Karpas-422 (cell line): ENCODE measurements around the gene NCBP1. TPM values are rescaled to one million over a fixed set of nuclear protein-coding genes. Genes with fewer than 3 reads are reported as not detected.
"Not testable (repeated sequence)": the region's sequence is repeated elsewhere in the genome, so short reads cannot be mapped to it uniquely, and the experiment has no call there.

Source experiments
- DNase-seq: peaks from one replicate; pipeline ENCODE4 v3.0.0-alpha.2; 2015
- H2AFZ ChIP-seq: fragments of 200-600 bp; sonication (generic); 2 replicates; pipeline ENCODE4 v1.6.1; 2014; ENCODE audit warnings: antibody characterized with exemption, low read length, mixed read lengths
- H3K27ac ChIP-seq: fragments of 200-600 bp; sonication (generic); 2 replicates; pipeline ENCODE4 v1.5.1; 2014; ENCODE audit warnings: mild to moderate bottlenecking, low read length, moderate library complexity
- H3K27me3 ChIP-seq: fragments of 200-600 bp; sonication (generic); 2 replicates; pipeline ENCODE4 v1.6.1; 2014; ENCODE audit warnings: low read length, mixed read lengths
- H3K36me3 ChIP-seq: fragments of 200-600 bp; sonication (generic); 2 replicates; pipeline ENCODE4 v1.6.1; 2014; ENCODE audit warnings: low read length, mixed read lengths; ENCODE audit not compliant: insufficient read depth
- H3K4me1 ChIP-seq: fragments of 200-600 bp; sonication (generic); 2 replicates; pipeline ENCODE4 v1.6.1; 2014; ENCODE audit warnings: mild to moderate bottlenecking, low read length, mixed read lengths
- H3K4me2 ChIP-seq: fragments of 200-600 bp; sonication (generic); 2 replicates; pipeline ENCODE4 v1.6.1; 2014; ENCODE audit warnings: low read length, low read depth, mild to moderate bottlenecking; ENCODE audit not compliant: poor library complexity, severe bottlenecking
- H3K4me3 ChIP-seq: fragments of 200-600 bp; sonication (generic); 2 replicates; pipeline ENCODE4 v1.5.1; 2014; ENCODE audit warnings: mild to moderate bottlenecking, antibody characterized with exemption, low read length, mixed read lengths
- H3K79me2 ChIP-seq: fragments of 200-600 bp; sonication (generic); 2 replicates; pipeline ENCODE4 v1.6.1; 2014; ENCODE audit warnings: mild to moderate bottlenecking, low read length, mixed read lengths
- H3K9ac ChIP-seq: fragments of 200-600 bp; sonication (generic); 2 replicates; pipeline ENCODE4 v1.6.0; 2014; ENCODE audit warnings: low read length
- H3K9me2 ChIP-seq: fragments of 200-600 bp; sonication (generic), shearing (Covaris generic); replicated peaks from 2 replicates; pipeline ENCODE4 v1.6.0; 2014; ENCODE audit warnings: mild to moderate bottlenecking, low read length, moderate library complexity; ENCODE audit not compliant: insufficient read depth
- H3K9me3 ChIP-seq: fragments of 300-700, 200-600 bp; sonication (generic); 2 replicates; pipeline ENCODE4 v1.6.1; 2014; ENCODE audit warnings: low read length, mixed read lengths
- H4K20me1 ChIP-seq: fragments of 200-600 bp; sonication (generic); 2 replicates; pipeline ENCODE4 v1.6.1; 2014; ENCODE audit warnings: mild to moderate bottlenecking, antibody characterized with exemption, low read length, low read depth; ENCODE audit not compliant: insufficient read depth
- total RNA-seq: library from RNA; depleted of rRNA; stranded (reverse); fragments of >200 nt; shearing (Covaris generic); gene quantifications from 2 replicates; pipeline ENCODE4 v1.2.3, GENCODE V29; 2014; ENCODE audit warnings: low replicate concordance

NCBP1 gene
- total RNA-seq, 1 experiment from 2014 or later = 41.9 TPM

- peak; percentile 54 for DNase-seq
- Histone ChIP-seq H3K9ac (no peak overlapping the region), H3K27me3 (no peaks in the 10 kb centered on the region), H3K9me2 (no peaks in the 10 kb centered on the region), H3K4me1 (peaks cover 3% of the 10 kb centered on the region; the same call in 1 of the 2 replicates), H3K79me2 (peaks cover 16% of the 10 kb centered on the region), H3K4me2 (no peak overlapping the region), H3K4me3 (no peak overlapping the region), H3K36me3 (peaks cover 25% of the 10 kb centered on the region; the same call in 1 of the 2 replicates), H3K27ac (no peak overlapping the region), H3K9me3 (no peaks in the 10 kb centered on the region), H4K20me1 (no peaks in the 10 kb centered on the region), H2AFZ (no peak overlapping the region)
Observed at GRCh38 chr9:97617939-97618416, 15.6 kb upstream of the NCBP1 start.

DNA sequence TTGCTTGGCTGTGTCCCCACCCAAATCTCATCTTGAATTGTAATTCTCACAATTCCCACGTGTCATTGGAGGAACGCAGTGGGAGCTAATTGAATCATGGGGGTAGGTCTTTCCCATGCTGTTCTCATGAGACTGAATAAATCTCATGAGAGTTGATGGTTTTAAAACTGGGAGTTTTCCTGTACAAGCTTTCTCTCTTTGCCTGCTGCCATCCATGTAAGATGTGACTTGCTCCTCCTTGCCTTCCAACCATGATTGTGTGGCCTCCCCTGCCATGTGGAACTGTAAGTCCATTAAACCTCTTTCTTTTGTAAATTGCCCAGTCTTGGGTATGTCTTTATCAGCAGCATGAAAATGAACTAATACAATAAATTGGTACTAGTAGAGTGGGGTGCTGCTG, 13.6 kb upstream of the NCBP1 start:
- H3K4me2 ChIP-seq, DNase-seq, H3K9me2 ChIP-seq, H3K27ac ChIP-seq, H3K9me3 ChIP-seq, H3K4me1 ChIP-seq, H4K20me1 ChIP-seq, H3K4me3 ChIP-seq, H2AFZ ChIP-seq, H3K27me3 ChIP-seq, H3K9ac ChIP-seq: not testable (repeated sequence)
- Histone ChIP-seq H3K36me3 (peaks cover 25% of the 10 kb centered on the region), H3K79me2 (peaks cover 22% of the 10 kb centered on the region)

- H3K4me1 ChIP-seq, H4K20me1 ChIP-seq, H3K27me3 ChIP-seq, H2AFZ ChIP-seq, H3K9ac ChIP-seq, H3K9me2 ChIP-seq, H3K4me2 ChIP-seq, H3K27ac ChIP-seq, H3K4me3 ChIP-seq, DNase-seq, H3K9me3 ChIP-seq: not testable (repeated sequence)
- Histone ChIP-seq H3K36me3 (peaks cover 39% of the 10 kb centered on the region), H3K79me2 (peaks cover 42% of the 10 kb centered on the region)
Observed at GRCh38 chr9:97622483-97622882, 11.1 kb upstream of the NCBP1 start.

DNA sequence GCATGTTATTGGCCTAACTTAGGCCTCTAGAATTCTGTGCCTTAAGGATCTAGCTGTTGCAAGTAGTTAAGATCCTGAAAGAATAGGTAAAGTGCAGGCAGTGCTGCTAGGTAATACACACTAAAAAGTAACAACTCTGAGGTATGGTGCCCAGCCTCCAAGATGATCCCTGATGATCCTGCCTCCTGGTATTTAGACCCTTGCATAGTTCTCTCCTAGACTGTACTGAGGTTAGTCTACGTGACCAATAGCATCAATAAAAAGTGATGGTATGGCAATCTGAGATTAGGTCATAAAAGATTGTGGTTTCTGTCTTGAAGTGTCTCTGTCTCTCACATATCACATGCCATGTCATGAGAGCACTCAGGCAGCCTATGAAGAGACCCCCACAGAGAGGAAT, 9.7 kb upstream of the NCBP1 start:
- Histone ChIP-seq H3K79me2 (peaks cover 54% of the 10 kb centered on the region), H3K9me2 (no peaks in the 10 kb centered on the region)

DNA sequence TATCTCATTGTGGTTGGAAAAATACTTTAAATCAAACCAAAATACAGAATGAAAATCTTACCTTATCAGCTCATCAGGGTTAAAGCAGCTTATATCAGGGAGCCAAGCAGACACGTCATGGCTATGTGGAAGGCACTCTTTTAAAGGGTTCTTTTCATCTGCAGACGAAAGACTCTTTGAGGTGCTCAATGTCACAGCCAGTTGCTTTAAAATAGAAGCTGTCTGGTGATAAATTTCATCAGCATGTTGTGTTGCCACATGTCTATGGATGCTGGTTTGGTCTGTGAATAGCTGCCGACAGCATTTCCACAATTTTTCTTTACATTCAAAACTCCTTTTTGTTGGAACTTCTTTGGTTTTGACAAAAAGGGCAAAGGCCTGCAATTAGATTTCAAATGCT, 8.0 kb upstream of the NCBP1 start:
- H3K9me2 ChIP-seq = no peaks in the 10 kb centered on the region
- DNase-seq = no peak
- no peaks in the 10 kb centered on the region for H3K27me3 ChIP-seq
- no peak overlapping the region for H3K4me3 ChIP-seq
- H2AFZ ChIP-seq = no peak overlapping the region
- no peak overlapping the region for H3K4me2 ChIP-seq
- peaks cover 67% of the 10 kb centered on the region for H3K79me2 ChIP-seq
- H3K36me3 ChIP-seq = peaks cover 43% of the 10 kb centered on the region
- no peak overlapping the region for H3K9ac ChIP-seq
- no peak overlapping the region for H3K27ac ChIP-seq
- H4K20me1 ChIP-seq = no peaks in the 10 kb centered on the region; the same call in 1 of the 2 replicates
- no peaks in the 10 kb centered on the region for H3K9me3 ChIP-seq
- H3K4me1 ChIP-seq = peaks cover 19% of the 10 kb centered on the region

More for the DNA sequence above, 9.7 kb upstream of the NCBP1 start:
- Histone ChIP-seq H3K36me3 (peaks cover 43% of the 10 kb centered on the region), H3K27me3 (no peaks in the 10 kb centered on the region), H3K4me1 (peaks cover 3% of the 10 kb centered on the region), H3K4me3 (no peak overlapping the region), H3K9me3 (no peaks in the 10 kb centered on the region), H4K20me1 (no peaks in the 10 kb centered on the region; the same call in 1 of the 2 replicates), H3K9ac (no peak overlapping the region), H3K4me2 (no peak overlapping the region), H2AFZ (no peak overlapping the region), H3K27ac (no peak overlapping the region)
- no peak for DNase-seq

- peaks cover 43% of the 10 kb centered on the region for H3K36me3 ChIP-seq
Observed at GRCh38 chr9:97627624-97628023, 6.0 kb upstream of the NCBP1 start.

DNA sequence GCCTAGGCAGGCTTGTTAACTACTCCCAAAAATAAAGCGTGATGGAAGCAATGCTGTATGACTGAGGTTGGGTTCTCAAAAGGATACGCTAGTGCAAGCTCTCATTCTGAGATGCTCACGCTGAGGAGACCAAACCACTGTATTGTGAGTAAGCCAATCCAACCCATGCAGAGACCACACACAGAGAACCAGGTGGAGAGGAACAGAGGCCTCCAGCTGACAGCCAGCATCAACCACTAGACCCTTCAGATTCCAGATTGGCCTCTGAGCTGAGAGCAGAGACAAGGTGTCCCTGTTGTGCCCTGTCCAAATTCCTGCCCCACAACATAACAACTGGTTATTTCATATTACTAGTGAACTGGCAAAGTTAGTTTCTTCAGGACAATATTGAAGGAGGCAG, 5.0 kb upstream of the NCBP1 start:
- Histone ChIP-seq H3K9me2 (no peaks in the 10 kb centered on the region), H3K27ac (no peak overlapping the region), H3K36me3 (peaks cover 42% of the 10 kb centered on the region), H2AFZ (no peak overlapping the region), H3K9ac (no peak overlapping the region), H3K4me1 (peaks cover 35% of the 10 kb centered on the region), H3K79me2 (peaks cover 89% of the 10 kb centered on the region), H3K4me3 (no peak overlapping the region), H3K9me3 (no peaks in the 10 kb centered on the region), H4K20me1 (no peaks in the 10 kb centered on the region; the same call in 1 of the 2 replicates), H3K4me2 (no peak overlapping the region), H3K27me3 (no peaks in the 10 kb centered on the region)
- no peak for DNase-seq

More at GRCh38 chr9:97627624-97628023, 6.0 kb upstream of the NCBP1 start:
- peaks cover 87% of the 10 kb centered on the region for H3K79me2 ChIP-seq
- no peak overlapping the region for H2AFZ ChIP-seq
- H3K4me2 ChIP-seq = no peak overlapping the region
- no peaks in the 10 kb centered on the region for H3K9me3 ChIP-seq
- no peaks in the 10 kb centered on the region for H3K9me2 ChIP-seq
- DNase-seq = no peak
- no peak overlapping the region for H3K9ac ChIP-seq
- H3K4me3 ChIP-seq = no peak overlapping the region
- H3K27me3 ChIP-seq = no peaks in the 10 kb centered on the region
- H4K20me1 ChIP-seq = no peaks in the 10 kb centered on the region; the same call in 1 of the 2 replicates
- no peak overlapping the region for H3K27ac ChIP-seq
- peaks cover 35% of the 10 kb centered on the region for H3K4me1 ChIP-seq

DNA sequence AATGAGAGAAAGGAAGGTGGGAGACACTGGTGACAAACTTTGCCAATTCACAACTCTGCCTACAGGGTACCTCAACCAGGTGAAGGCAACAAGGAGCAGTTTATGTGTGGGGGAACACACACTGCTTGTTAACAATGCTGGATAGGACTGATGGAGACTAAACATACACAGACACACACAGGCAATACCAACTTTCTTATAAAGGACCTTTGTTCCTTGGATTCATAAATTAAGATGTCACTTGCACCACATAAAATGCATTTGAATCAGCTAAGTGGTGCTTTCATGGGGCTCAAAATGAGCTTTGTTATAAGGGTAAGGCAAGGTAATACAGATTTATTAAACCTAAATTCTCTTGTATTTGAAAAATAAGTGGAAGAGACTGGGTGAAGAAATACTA, 4.5 kb upstream of the NCBP1 start:
- H3K4me3 ChIP-seq = no peak overlapping the region
- H3K27me3 ChIP-seq = no peaks in the 10 kb centered on the region
- H3K27ac ChIP-seq = no peak overlapping the region
- no peak overlapping the region for H2AFZ ChIP-seq
- H3K9me3 ChIP-seq = no peaks in the 10 kb centered on the region
- H3K9me2 ChIP-seq = no peaks in the 10 kb centered on the region
- H4K20me1 ChIP-seq = no peaks in the 10 kb centered on the region; the same call in 1 of the 2 replicates
- H3K4me2 ChIP-seq = no peak overlapping the region
- no peak overlapping the region for H3K9ac ChIP-seq
- DNase-seq = no peak
- peaks cover 91% of the 10 kb centered on the region for H3K79me2 ChIP-seq
- peaks cover 35% of the 10 kb centered on the region for H3K4me1 ChIP-seq
- peaks cover 38% of the 10 kb centered on the region for H3K36me3 ChIP-seq
